Thyroid gland (tissue), 4 donors: ENCODE data around the gene GRAMD2B.

Source experiments
- POLR2A ChIP-seq, 2 donors: fragments of 450-650 bp; IDR thresholded peaks; one replicate each; pipeline ENCODE4 v1.6.1; 2017; ENCODE audit warnings: antibody characterized with exemption in 2 of 2, mild to moderate bottlenecking in 2 of 2, moderate library complexity in 1 of 2
- TF ChIP-seq, protein P1 (sequence below), 6 experiments: fragments of 200-600 bp in 3 of 6; fragments of 450-650 bp in 3 of 6; sonication (generic) in 3 of 6; IDR thresholded peaks; one replicate each; pipeline ENCODE4 v1.5.1; 2016 to 2019; ENCODE audit warnings: antibody characterized with exemption in 6 of 6, mild to moderate bottlenecking in 2 of 6, inconsistent platforms in 1 of 6, moderate library complexity in 1 of 6

DNA sequence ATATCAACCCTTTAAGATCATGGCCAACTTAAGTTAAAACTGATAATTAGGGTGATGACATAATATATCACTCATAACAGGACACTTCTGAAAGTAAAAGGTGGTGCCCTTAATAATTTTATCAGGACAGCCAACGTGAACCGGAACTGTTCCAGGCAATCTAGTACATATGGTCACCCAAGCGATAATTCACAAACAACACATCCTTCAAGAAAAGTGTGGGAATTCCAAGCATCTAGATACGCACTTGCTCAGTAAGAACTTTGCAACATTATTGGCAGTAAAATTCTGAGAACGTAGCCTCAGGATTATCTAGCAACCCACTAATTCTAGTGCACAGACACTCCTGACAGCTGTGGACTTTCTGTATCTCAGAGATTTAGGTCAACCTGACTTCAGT is 86.1 kb downstream of the GRAMD2B start:
- TF ChIP-seq, protein P1, sequence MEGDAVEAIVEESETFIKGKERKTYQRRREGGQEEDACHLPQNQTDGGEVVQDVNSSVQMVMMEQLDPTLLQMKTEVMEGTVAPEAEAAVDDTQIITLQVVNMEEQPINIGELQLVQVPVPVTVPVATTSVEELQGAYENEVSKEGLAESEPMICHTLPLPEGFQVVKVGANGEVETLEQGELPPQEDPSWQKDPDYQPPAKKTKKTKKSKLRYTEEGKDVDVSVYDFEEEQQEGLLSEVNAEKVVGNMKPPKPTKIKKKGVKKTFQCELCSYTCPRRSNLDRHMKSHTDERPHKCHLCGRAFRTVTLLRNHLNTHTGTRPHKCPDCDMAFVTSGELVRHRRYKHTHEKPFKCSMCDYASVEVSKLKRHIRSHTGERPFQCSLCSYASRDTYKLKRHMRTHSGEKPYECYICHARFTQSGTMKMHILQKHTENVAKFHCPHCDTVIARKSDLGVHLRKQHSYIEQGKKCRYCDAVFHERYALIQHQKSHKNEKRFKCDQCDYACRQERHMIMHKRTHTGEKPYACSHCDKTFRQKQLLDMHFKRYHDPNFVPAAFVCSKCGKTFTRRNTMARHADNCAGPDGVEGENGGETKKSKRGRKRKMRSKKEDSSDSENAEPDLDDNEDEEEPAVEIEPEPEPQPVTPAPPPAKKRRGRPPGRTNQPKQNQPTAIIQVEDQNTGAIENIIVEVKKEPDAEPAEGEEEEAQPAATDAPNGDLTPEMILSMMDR (IDR thresholded peaks at IDR 0.05), result no peak
- TF ChIP-seq POLR2A (IDR thresholded peaks at IDR 0.05), result peak in 1 of 2 donors; percentile 37
